Smooth muscle cell of the brain vasculature (primary cell): ENCODE measurements around the gene ECHDC3.

ENCODE experiments used
- DNase-seq: peaks from one replicate; pipeline ENCODE4 v3.0.0-alpha.2; 2012; ENCODE audit warnings: low read depth, low spot score

The ECHDC3 gene

DNA sequence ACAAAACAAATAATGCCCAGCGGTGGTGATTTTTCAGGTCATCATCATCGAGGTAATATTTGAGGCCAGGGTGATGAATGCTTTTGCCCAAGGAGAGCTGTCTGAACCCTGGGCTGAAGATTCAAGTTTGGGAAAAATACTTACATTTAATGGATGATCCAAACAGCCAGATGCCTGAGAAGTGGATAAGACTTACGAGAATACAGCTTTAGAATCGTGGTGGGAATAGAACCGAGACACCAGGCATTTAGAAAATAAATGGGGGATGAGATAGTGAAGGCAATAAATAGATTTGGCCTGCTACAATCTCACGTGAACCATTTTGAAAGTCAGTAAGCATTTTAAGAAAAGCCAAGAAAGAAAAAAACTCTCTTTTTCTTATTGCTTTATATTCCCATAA is 68.8 kb downstream of the ECHDC3 start:
- no peak for DNase-seq

DNA sequence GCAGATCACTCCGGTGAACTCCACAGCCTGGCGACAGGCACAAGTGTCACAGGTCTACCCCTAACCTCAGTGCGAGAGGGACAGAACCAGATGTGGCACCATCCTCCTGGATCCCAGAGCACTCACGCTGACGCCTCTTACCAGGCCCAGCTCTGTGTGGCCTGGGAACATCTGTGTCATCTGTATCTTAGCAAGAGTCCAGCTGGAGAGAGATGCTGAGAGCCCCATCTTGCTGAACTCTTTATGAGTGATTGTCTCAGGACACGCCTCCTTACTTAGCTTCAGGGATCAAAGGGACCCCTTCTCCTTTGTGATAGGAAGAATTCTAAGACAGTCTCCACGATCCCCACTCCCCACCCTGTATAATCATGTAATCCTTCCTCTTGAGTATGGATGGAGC is 71.0 kb downstream of the ECHDC3 start:
- no peak for DNase-seq
